Naive B cell (primary cell): ENCODE results near the gene ANKRD33. TPM values are rescaled to one million over a fixed set of nuclear protein-coding genes. Genes with fewer than 3 reads are reported as not detected.
A peak's percentile ranks its signal among the peaks of the same experiment; 100 is the strongest.

Source experiments
- ATAC-seq, 2 donors: fragments of 150-1000 bp; cut with Tn5 transposase; 2 replicates each; pipeline ENCODE4 v1.10.0; 2021; ENCODE audit warnings: low read depth in 2 of 2, mild to moderate bottlenecking in 2 of 2, moderate library complexity in 2 of 2
- DNase-seq: peaks from one replicate; pipeline ENCODE4 v3.0.0; 2022
- H3K27ac Mint-ChIP-seq, 6 donors: one replicate each; pipeline ENCODE4 v1.8.0; 2020 to 2022; ENCODE audit warnings: mild to moderate bottlenecking in 6 of 6, mixed read lengths in 6 of 6, moderate library complexity in 5 of 6, inconsistent platforms in 2 of 6
- H3K27me3 Mint-ChIP-seq, 3 donors: one replicate each; pipeline ENCODE4 v1.8.0; 2021 to 2022; ENCODE audit warnings: mixed read lengths in 3 of 3, mild to moderate bottlenecking in 1 of 3
- H3K36me3 Mint-ChIP-seq, 2 donors: one replicate each; pipeline ENCODE4 v1.8.0; 2020 to 2022; ENCODE audit warnings: mixed read lengths in 2 of 2, inconsistent platforms in 1 of 2, mild to moderate bottlenecking in 1 of 2
- H3K4me1 Mint-ChIP-seq, 3 donors: one replicate each; pipeline ENCODE4 v1.8.0; 2020 to 2022; ENCODE audit warnings: mixed read lengths in 3 of 3, inconsistent platforms in 1 of 3, mild to moderate bottlenecking in 1 of 3, moderate library complexity in 1 of 3
- H3K4me3 Mint-ChIP-seq, 8 donors: one replicate each; pipeline ENCODE4 v1.8.0; 2020 to 2022; ENCODE audit warnings: mild to moderate bottlenecking in 8 of 8, mixed read lengths in 8 of 8, moderate library complexity in 8 of 8, inconsistent platforms in 2 of 8
- H3K9me3 Mint-ChIP-seq, 7 donors: one replicate each; pipeline ENCODE4 v1.8.0; 2020 to 2022; ENCODE audit warnings: mixed read lengths in 7 of 7, mild to moderate bottlenecking in 5 of 7, inconsistent platforms in 2 of 7, moderate library complexity in 1 of 7
- polyA plus RNA-seq, 6 donors: library from polyadenylated mRNA; unstranded; fragments of 300-500 nt; fragmentation: Illumina TruSeq; gene quantifications; one replicate each; pipeline ENCODE4 v1.2.3, GENCODE V29; 2021; ENCODE audit warnings: low read depth in 6 of 6

The ANKRD33 gene
- polyA plus RNA-seq, 6 donors from 2014 or later, result not detected

GRCh38 chr12:51901881-51902280, 14.0 kb downstream of the ANKRD33 start:
- DNase-seq (no peak), ATAC-seq (no peak)
- Mint-ChIP-seq H3K27ac (no peak overlapping the region), H3K36me3 (no peaks in the 10 kb centered on the region), H3K4me1 (no peaks in the 10 kb centered on the region), H3K27me3 (peaks cover 22 to 33% (median 32%) of the 10 kb centered on the region in 3 donors), H3K4me3 (no peak overlapping the region), H3K9me3 (peaks cover 0 to 1% (median 0%) of the 10 kb centered on the region in 7 donors)

GRCh38 chr12:51904951-51905470, 17.1 kb downstream of the ANKRD33 start:
- Mint-ChIP-seq H3K4me3 (no peak overlapping the region), H3K9me3 (peaks cover 0 to 1% (median 0%) of the 10 kb centered on the region in 7 donors), H3K4me1 (peaks cover 0 to 6% (median 0%) of the 10 kb centered on the region in 3 donors), H3K36me3 (peaks cover 0 to 8% of the 10 kb centered on the region in 2 donors), H3K27ac (no peak overlapping the region), H3K27me3 (peaks cover 40 to 45% (median 43%) of the 10 kb centered on the region in 3 donors)
- no peak for DNase-seq
- no peak for ATAC-seq

DNA sequence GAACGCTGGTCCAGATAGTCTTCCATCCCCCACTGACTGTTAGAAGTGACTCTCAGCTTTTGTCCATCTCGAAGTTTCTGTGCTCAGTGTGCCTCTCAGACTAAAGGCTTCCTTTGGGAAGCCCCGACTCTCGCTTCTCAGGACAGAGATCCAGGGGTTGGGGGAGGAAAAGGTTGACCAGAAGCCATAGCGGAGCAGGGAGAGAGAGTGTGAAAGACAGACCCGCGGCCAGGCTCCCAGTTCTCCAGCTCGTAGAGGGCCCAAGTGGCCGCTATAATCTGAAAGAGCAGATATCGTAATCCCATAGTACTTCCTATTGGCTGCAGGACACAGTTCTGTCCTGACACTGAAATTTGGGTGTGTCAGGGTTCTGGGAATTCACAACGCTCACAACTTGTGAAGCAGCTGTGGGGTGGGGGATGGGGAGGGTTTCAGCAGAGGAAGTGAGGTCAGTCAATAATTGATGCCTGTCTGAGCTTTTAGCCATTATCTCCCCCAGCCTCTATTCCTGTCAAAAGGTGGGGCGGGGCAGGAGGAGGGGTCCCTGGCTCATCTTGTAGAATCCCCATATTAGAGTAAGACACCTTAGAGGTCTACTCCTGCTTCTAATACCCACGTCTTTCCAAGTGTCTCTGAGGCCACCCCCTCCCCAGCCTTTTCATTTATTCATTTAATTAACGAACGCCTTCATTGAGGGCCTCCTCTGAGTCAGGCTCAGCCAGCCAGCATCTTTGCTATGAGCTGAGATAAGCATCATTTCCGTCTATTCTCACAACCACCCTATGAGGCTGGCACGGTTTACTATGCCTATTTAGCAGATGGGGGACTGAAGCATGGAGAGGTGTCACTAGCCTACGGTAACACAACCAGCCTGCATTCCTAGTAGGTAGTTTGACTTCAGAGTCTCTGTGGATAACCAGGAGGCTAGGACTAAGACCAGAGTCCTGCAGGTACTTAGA, 17.8 kb downstream of the ANKRD33 start:
- Mint-ChIP-seq H3K4me3 (no peak overlapping the region), H3K27ac (no peak overlapping the region)

DNA sequence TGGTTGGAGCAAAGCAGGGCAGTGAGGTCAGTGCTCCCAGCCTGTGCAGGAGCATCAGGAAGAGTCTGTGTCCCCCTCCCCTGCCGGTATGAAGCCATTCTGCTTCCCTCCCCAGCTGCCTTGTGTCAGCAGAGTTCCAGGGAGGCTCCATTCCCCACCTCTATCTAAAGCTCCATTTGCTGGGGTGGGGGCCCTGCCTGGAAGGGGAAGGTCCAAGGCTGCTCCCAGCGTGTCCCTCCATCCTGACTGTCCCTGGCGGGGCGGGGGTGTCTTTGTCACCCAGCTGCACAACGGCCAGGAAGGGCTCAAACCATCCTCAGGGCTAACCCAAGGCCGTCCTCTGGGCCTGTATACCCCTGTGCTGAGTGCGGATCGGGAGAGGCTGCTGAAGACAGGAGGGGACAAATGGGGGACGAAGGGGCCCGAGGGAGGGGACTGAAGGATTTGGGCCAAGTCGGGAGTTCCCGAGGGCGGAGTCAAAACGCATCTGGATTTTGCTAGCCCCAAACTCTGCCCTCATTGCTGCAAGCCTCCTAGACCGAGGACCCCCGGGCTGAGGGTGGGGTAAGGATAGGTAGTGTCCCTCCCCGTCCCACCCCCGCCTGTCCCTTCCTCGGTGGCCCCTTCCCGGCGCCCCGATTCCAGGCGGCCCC, 18.7 kb downstream of the ANKRD33 start:
- ATAC-seq, result no peak

More for the DNA sequence above, 17.8 kb downstream of the ANKRD33 start:
- Mint-ChIP-seq H3K36me3 (peaks cover 0 to 8% of the 10 kb centered on the region in 2 donors), H3K27me3 (peaks cover 40 to 53% (median 46%) of the 10 kb centered on the region in 3 donors), H3K4me1 (peaks cover 0 to 6% (median 0%) of the 10 kb centered on the region in 3 donors), H3K9me3 (peaks cover 0 to 1% (median 0%) of the 10 kb centered on the region in 7 donors)
- no peak for ATAC-seq
- no peak for DNase-seq

DNA sequence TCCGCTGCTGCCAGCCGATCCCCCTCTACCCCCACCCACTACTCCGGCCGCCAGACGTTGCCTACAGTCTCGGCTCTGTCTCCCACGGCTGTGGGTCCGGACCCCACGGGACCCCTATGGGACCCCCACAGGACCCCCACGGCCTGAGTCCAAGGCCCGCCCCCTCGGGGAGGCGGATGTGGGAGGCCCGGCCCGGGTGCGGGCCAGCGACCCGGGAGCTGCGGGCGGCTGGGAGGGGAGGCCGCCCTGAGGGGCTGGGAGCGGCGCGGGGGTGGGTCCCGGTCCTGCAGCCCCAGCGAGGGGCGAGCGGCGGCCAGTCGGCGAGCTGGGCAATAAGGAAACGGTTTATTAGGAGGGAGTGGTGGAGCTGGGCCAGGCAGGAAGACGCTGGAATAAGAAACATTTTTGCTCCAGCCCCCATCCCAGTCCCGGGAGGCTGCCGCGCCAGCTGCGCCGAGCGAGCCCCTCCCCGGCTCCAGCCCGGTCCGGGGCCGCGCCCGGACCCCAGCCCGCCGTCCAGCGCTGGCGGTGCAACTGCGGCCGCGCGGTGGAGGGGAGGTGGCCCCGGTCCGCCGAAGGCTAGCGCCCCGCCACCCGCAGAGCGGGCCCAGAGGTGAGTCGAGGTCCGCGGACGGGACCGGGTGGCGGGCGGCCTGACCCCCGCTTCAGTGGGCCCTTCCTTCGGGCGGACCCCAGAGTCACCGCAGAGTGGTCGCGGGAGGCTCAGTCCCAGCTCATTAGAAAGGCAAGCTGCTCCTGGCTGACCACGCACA, 19.4 kb downstream of the ANKRD33 start, which contains the start of gene ACVRL1:
TSS of gene ACVRL1 (plus strand) at position 422 of the 773 bp plus-strand sequence. CDS start 4,971 bp downstream, outside the sequence.
- Mint-ChIP-seq H3K27me3 (peaks cover 40 to 62% (median 61%) of the 10 kb centered on the region in 3 donors), H3K27ac (peak within 1 kb of the TSS in 1 of 6 donors; percentile 48), H3K9me3 (no peaks in the 10 kb centered on the region), H3K4me1 (peaks cover 6 to 7% (median 6%) of the 10 kb centered on the region in 3 donors), H3K4me3 (peak within 1 kb of the TSS in 6 of 8 donors; percentile 16 to 84 (median 44)), H3K36me3 (peaks cover 0 to 8% of the 10 kb centered on the region in 2 donors)
- no peak for DNase-seq
- no peak for ATAC-seq

More for the DNA sequence above, 18.7 kb downstream of the ANKRD33 start:
- H3K4me1 Mint-ChIP-seq, result peaks cover 0 to 6% (median 0%) of the 10 kb centered on the region in 3 donors
- peaks cover 40 to 58% (median 54%) of the 10 kb centered on the region in 3 donors for H3K27me3 Mint-ChIP-seq
- no peak overlapping the region for H3K27ac Mint-ChIP-seq
- peak overlapping the region in 2 of 8 donors; percentile 16 to 49 for H3K4me3 Mint-ChIP-seq
- no peaks in the 10 kb centered on the region for H3K9me3 Mint-ChIP-seq
- peaks cover 0 to 8% of the 10 kb centered on the region in 2 donors for H3K36me3 Mint-ChIP-seq
- no peak for DNase-seq

GRCh38 chr12:51907856-51908425, 20.0 kb downstream of the ANKRD33 start:
- Mint-ChIP-seq H3K27ac (peak overlapping the region in 1 of 6 donors; percentile 48), H3K4me1 (peaks cover 6 to 11% (median 8%) of the 10 kb centered on the region in 3 donors), H3K4me3 (peak overlapping the region in 4 of 8 donors; percentile 19 to 84 (median 44)), H3K9me3 (no peaks in the 10 kb centered on the region), H3K27me3 (peaks cover 39 to 68% (median 68%) of the 10 kb centered on the region in 3 donors), H3K36me3 (peaks cover 0 to 8% of the 10 kb centered on the region in 2 donors)
- ATAC-seq (no peak), DNase-seq (no peak)

DNA sequence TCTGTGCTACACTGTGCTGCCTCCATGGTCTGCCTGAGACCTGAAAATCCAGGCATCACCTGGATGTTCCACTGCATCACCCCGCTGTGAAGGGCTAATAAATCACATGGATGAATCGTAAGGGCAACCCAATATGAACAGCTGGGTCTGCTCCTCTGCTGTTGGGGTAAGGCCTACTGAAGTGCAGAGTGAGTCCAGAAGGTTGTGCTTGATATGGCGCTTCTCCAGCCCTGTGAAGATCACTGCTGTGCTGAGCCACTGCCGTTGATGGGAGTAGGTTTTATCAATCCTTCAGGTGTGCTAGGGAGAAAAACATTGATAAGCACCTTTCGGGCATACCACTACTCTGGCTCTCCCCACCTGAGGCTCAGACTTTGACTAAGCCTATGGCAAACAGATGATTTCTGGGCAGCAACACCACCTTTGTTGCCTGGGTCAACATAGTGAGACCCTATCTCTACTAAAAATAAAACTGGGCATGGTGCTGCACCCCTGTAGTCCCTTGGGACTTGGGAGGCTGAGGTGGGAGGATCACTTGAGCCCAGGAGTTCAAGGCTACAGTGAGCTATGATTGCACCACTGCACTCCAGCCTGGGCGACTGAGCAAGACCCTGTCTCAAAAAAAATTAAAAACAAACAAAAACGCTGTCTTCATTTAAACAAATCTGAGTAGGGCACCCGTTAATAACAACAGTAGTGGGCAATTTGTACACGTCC, 21.1 kb downstream of the ANKRD33 start:
- Mint-ChIP-seq H3K4me1 (peaks cover 6 to 11% (median 8%) of the 10 kb centered on the region in 3 donors), H3K27ac (no peak overlapping the region), H3K4me3 (no peak overlapping the region), H3K36me3 (peaks cover 0 to 8% of the 10 kb centered on the region in 2 donors), H3K27me3 (peaks cover 32 to 75% (median 74%) of the 10 kb centered on the region in 3 donors), H3K9me3 (no peaks in the 10 kb centered on the region)
- ATAC-seq (no peak), DNase-seq (no peak)

- peaks cover 6 to 11% (median 8%) of the 10 kb centered on the region in 3 donors for H3K4me1 Mint-ChIP-seq
- H3K27me3 Mint-ChIP-seq, result peaks cover 28 to 77% (median 75%) of the 10 kb centered on the region in 3 donors
- DNase-seq (no peak), ATAC-seq (no peak)
- H3K9me3 Mint-ChIP-seq, result no peaks in the 10 kb centered on the region
- peaks cover 0 to 8% of the 10 kb centered on the region in 2 donors for H3K36me3 Mint-ChIP-seq
- no peak overlapping the region for H3K4me3 Mint-ChIP-seq
- peak overlapping the region in 2 of 6 donors; percentile 30 to 76 for H3K27ac Mint-ChIP-seq
Measured at GRCh38 chr12:51910168-51910567, 22.3 kb downstream of the ANKRD33 start.

- Mint-ChIP-seq H3K36me3 (peaks cover 0 to 8% of the 10 kb centered on the region in 2 donors), H3K4me1 (peaks cover 6 to 11% (median 8%) of the 10 kb centered on the region in 3 donors), H3K27ac (no peak overlapping the region), H3K4me3 (no peak overlapping the region), H3K9me3 (no peaks in the 10 kb centered on the region), H3K27me3 (peaks cover 24 to 77% (median 70%) of the 10 kb centered on the region in 3 donors)
- no peak for DNase-seq
- ATAC-seq, result no peak
Measured at GRCh38 chr12:51910691-51911090, 22.8 kb downstream of the ANKRD33 start.

DNA sequence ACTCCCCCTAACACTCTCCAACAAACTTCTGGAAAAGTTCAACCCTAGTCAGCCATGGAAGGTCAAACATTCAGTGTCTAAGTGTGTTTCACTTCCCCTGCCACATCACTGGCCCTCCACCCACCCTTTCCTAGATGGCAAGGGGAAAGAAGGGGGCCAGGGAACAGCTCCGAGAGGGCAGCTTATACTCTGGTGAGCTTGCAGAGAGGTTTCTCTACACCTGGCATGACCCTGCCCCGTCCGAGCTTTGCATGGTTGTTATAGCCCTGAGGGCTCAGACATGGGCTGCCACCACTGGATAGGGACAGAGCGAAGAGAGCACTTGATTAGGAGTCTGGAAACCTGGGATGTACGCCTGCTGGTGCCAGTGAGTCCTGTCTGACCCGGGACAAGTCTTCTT, 23.4 kb downstream of the ANKRD33 start:
- ATAC-seq, result no peak
- peaks cover 20 to 73% (median 64%) of the 10 kb centered on the region in 3 donors for H3K27me3 Mint-ChIP-seq

DNA sequence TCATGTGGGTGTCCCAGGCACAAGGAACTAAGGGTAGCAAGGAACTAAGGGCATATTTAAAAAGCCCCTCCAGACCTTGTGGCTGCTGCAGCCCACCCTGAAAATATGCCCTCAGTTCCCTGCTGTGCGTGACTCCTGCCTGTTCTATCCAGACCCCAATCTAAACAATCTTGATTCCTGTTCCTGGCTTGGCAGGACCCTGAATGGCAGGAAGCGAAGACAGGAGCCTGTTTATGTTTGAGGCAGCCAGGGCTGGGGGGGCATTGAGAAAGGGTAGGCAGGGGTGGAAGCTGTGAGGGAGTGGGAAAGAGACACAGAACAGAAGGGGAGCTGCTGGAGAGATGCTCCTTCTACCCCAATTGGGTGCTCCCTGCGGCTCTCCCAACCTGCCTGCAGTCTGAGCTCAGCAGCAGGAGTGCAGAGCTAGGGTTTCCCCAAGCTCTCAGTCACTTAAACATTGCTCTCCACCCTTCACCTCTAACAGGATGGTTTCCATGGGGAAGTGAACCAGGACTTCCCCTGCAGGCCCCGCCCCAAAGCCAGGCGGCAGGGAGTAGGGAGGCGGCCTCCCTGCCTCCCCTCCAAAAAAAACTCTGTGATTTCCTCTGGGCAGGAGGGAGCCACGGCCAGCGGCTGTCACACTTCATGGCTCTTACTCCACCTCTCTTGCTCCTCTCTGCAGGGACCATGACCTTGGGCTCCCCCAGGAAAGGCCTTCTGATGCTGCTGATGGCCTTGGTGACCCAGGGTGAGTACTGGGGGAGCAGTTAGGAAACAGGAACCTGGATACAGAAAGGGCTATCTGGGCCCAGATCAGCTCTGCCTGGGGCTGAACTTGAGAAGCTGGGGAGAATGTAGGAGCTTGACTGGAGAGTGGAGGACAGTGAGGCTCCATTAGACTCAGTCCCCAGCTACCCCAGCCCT, 24.1 kb downstream of the ANKRD33 start:
- ATAC-seq (no peak), DNase-seq (no peak)
- H3K4me3 Mint-ChIP-seq, result no peak overlapping the region
- peak overlapping the region in 1 of 6 donors; percentile 44 for H3K27ac Mint-ChIP-seq
- H3K4me1 Mint-ChIP-seq, result peaks cover 6 to 11% (median 8%) of the 10 kb centered on the region in 3 donors
- H3K9me3 Mint-ChIP-seq, result no peaks in the 10 kb centered on the region
- H3K36me3 Mint-ChIP-seq, result peaks cover 0 to 8% of the 10 kb centered on the region in 2 donors
- H3K27me3 Mint-ChIP-seq, result peaks cover 18 to 69% (median 60%) of the 10 kb centered on the region in 3 donors

More for the DNA sequence above, 23.4 kb downstream of the ANKRD33 start:
- DNase-seq, result no peak
- Mint-ChIP-seq H3K4me3 (no peak overlapping the region), H3K27ac (peak overlapping the region in 1 of 6 donors; percentile 44), H3K36me3 (peaks cover 0 to 8% of the 10 kb centered on the region in 2 donors), H3K4me1 (peaks cover 6 to 11% (median 8%) of the 10 kb centered on the region in 3 donors), H3K9me3 (no peaks in the 10 kb centered on the region)
